Erythroblast (primary cell): Measurements from ENCODE around the gene ESRRB.

Source experiments
- GATA1 ChIP-seq: IDR thresholded peaks from 2 replicates; pipeline ENCODE4 v1.6.1; 2011; ENCODE audit warnings: low read depth, mild to moderate bottlenecking, control low read depth, low read length, moderate library complexity
- POLR2A ChIP-seq: IDR thresholded peaks from 2 replicates; pipeline ENCODE4 v1.6.1; 2011; ENCODE audit warnings: mild to moderate bottlenecking, low read length

DNA sequence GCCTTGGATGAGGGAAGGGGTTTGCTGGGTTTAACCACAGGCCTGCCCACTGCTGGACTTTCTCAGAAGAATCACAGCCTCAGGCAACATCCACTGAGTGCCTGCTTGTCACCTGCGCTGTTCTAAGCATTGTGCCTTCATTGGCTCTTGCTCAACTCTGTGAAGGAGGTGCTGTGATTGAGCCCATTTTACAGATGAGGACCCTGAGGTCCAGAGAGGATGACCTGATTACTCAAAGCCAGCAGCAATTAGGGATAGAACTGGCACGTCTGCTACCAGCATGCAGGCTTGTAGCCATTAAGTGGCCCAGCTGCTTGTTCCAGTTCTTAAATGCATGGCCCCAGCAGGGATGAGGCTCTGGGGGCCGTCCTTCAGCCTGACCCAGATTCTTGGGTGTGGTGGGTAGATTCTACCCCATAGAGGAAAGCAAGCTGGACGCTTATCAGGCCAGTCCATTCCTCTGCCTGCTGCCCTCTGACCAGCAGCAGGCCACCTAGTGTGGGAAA is 54.6 kb downstream of the ESRRB start:
- TF ChIP-seq POLR2A (no peak), GATA1 (no peak)
